Stomach (tissue), 4 donors: ENCODE measurements around the gene GTPBP4.

Source experiments
- CTCF ChIP-seq, 7 experiments: fragments of 450-650 bp in 4 of 7; fragments of 200-600 bp in 3 of 7; sonication (generic) in 3 of 7; IDR thresholded peaks; one replicate each; pipeline ENCODE4 v1.5.1; 2016 to 2019; ENCODE audit warnings: antibody characterized with exemption in 7 of 7, control low read depth in 2 of 7, mild to moderate bottlenecking in 1 of 7
- POLR2A ChIP-seq, 4 donors: fragments of 450-650 bp; IDR thresholded peaks; one replicate each; pipeline ENCODE4 v1.6.1; 2016; ENCODE audit warnings: antibody characterized with exemption in 4 of 4, control low read depth in 2 of 4, mild to moderate bottlenecking in 1 of 4, moderate library complexity in 1 of 4
- POLR2AphosphoS5 ChIP-seq, 3 donors: sonication (generic); formaldehyde crosslinking; IDR thresholded peaks; one replicate each; pipeline ENCODE4 v1.6.1; 2016; ENCODE audit warnings: antibody characterized with exemption in 3 of 3

GRCh38 chr10:943334-944033 lies 44.8 kb upstream of the GTPBP4 start:
- TF ChIP-seq POLR2AphosphoS5 (IDR thresholded peaks at IDR 0.05): no peak
- no peak for TF ChIP-seq CTCF (IDR thresholded peaks at IDR 0.05)
- no peak for TF ChIP-seq POLR2A (IDR thresholded peaks at IDR 0.05)
